H4 (cell line): ENCODE results near the gene PDLIM3. TPM values are rescaled to one million over a fixed set of nuclear protein-coding genes. Genes with fewer than 3 reads are reported as not detected.
"Not testable (repeated sequence)": the region's sequence is repeated elsewhere in the genome, so short reads cannot be mapped to it uniquely, and the experiment has no call there.

ENCODE experiments used
- DNase-seq: peaks from one replicate; pipeline ENCODE4 v3.0.0-alpha.2; 2015; ENCODE audit warnings: low spot score
- total RNA-seq: library from RNA; depleted of rRNA; stranded (reverse); fragments of >200 nt; shearing (Covaris generic); gene quantifications from 2 replicates; pipeline ENCODE4 v1.2.3, GENCODE V29; 2014; rRNA removed

Gene PDLIM3, protein sequence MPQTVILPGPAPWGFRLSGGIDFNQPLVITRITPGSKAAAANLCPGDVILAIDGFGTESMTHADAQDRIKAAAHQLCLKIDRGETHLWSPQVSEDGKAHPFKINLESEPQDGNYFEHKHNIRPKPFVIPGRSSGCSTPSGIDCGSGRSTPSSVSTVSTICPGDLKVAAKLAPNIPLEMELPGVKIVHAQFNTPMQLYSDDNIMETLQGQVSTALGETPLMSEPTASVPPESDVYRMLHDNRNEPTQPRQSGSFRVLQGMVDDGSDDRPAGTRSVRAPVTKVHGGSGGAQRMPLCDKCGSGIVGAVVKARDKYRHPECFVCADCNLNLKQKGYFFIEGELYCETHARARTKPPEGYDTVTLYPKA
- total RNA-seq, result 12.5 and 16.2 TPM in 2 replicates

DNA sequence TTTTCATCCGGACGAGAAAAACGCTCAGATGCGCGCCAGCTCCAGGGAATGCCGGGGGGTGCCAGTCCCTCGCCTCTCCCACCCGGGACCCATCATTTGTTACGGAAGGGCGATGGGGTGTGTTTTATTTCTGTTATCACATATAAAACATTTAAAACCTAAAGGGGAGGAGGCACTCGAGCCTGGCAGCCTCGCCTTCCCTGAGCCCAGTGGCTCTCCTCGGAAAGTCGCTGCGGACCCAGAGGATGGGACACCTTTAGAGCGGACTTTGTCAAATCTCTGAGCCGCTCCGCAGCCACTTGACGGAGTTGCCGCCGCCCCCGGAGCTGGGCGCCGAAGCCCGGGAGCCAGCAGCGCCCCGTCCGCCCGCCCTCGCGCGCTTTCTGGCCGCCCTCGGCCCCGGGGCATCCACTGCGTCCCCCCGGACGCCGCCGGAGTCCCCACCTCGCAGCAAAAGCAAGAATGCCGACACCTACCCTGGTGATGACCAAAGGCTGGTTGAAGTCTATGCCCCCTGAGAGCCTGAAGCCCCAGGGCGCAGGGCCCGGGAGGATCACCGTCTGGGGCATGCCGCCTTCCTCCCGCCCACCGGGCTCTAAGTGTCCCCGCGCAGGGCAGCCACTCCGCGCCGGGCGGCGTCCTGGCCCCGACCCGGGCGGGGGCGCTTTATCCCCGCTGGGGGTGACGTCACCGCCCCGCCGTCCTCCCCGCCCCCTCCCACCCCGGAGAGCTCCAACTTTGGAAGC, at the start of gene PDLIM3:
Gene PDLIM3, minus strand, starts transcription at position 642 of the 746 bp plus-strand sequence. Its CDS starts 73 bp downstream, at position 569.
- DNase-seq, result no peak

DNA sequence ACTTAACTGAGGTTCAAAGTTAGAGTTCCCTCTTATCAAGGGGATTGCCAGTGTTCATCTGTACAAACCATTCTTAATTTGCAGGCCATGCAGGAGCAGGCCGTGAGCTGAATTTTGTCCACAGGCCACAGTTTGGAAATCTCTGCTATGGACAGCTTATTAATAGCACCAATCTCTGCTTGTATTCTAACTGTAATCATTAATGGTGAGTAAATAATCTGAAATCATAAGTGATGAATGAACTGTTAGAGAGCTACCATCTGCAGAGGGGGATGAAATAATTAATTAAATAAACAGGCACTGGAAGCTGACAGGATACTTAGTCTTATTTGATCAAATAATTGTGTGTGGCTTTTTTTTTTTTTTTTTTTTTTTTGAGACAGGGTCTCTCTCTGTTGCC, 48.5 kb upstream of the PDLIM3 start:
- no peak for DNase-seq

DNA sequence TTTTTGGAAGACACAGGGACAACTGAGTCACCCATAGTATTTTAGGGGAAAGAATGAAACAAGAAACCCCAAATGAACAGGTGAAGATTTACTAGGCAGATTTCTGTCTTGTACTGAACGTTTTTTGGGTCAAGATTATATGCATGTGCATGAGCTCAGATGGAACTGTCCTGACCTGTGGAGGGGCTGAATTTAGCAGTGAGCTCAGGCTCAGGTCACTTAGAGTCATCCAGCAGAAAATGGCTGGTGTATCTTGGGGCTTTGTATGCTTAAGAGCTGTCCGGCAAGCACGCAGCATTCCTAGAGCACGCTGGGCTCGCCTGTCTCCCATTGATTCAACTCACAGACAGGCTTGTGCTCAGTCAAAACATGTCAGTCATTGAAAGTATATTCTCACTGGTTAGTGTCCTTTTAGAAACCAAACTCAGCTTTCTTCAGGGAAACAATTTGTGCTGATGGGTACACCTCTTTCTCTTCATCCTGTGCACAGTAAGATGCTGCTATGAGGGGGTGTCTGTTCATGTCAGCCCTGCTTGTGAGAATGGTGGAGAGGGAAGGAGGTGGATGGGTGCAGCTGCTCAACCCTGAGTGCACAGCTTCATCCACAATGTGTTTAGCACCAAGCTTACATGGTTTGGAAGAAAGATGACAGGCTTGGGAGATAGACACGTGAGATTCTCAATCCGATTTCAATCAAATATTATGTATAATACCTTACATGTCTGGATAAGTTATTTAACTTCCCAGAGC, 47.5 kb upstream of the PDLIM3 start:
- DNase-seq, result no peak

DNA sequence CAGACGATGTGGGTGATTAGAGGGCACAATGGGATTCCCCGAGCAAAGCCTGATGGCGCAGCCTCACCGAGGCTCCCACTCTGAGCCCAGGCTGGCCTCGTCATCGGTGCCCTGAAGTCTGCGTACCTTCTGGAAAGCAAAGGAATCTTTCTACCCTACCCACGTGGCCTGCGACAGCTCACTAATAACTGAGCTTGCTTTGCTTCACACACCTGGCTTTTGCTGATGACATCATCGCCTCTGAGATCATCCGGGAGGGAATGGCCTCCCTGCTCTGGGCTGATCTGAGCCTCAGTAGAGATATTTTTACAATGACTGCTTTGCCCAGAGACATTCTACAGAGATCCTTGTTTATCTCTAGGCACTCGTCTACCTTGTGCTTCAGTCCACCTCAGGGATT, 45.4 kb upstream of the PDLIM3 start:
- no peak for DNase-seq

DNA sequence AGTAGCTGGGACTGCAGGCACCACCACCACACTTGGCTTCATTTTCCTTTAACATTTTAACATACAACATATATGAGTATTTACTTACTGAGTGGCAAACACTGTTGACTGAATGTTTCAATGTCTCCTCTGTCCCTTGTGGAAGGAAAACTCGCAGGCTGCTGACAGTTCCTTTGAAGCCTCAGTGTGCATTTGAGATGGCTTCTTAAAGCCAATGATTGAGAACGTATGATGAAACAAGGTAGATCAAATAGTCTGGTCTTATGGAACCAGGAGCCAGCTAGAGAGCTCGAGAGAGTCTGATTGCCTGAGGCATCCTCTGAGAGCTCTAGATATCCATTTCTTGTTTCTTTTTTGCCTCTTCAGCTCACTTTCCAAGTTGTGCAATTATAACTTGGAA, 43.0 kb upstream of the PDLIM3 start:
- DNase-seq, result no peak

DNA sequence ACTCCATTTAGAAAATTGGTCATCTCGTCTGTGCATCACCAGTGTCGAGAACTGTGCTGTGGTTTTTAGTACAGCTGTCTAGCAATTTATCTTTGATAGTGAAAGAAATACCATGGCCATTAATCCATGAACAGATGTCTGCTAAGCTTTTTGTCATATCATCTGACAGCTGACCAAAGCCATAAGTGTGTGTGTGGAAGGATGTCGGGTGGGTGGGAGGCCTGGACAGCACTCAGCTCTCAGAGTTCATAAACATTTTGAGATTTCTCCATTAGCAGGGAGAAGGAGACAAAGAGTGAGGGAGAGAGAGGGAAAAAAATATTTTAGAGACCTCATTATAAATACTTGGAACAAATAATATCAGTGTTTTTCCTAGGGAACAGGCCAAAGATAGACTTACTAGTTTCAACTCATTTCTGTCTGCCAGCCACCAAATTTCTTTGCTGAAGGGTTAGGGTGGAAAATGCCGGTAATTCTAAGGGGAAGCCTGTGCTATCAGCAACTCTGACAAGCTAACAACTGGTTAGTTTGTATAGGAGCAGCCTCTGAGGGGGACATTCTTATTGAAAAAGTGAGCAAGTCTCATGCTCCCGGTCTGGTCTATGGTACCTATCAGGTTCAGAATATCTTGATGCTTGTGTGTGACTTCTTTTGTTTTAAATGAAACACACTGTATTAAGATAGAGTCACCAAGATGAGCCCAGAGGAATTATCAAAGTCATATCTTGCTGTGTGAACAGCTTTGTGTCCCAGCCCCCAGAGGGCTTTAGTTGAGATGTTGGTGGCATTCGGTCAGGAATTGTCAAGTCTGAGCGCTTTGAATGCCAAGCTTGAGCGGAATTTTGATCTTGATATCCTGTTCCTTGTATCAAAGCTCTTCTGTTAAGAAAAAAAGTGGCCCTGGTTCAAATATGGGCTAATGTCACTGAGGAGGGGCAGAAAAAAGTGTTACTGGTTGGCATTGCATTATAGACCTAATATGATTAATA, 41.9 kb upstream of the PDLIM3 start:
- no peak for DNase-seq

DNA sequence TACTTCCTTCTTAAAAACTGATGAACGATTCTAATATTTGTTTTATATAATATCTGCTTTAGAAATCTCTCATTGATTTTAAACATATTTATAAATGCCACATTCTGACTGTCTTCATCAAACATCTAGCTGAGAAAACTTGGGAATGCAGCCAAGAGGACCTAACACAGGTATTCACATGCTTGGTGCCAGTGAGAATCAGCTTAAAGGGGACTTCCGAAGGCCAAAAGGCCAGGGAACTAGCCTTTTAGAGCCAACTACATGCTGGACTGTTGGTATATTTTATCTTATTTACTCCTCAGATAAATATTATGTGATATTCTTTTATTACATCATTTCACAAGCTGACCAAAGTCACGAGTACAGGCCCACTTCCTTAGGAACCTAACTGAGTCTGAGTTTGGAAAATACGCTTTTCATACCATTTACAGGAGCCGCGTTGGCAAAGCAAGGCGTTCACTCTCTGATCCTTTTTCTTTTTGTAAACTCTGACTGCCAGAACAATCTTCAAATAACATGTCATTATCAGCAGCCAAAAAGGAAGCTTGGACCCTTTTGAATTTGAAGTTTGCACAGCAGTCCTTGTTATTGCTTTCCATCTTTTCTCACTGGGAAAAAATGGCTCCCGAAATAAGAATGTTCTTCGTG, 41.1 kb upstream of the PDLIM3 start:
- no peak for DNase-seq

DNA sequence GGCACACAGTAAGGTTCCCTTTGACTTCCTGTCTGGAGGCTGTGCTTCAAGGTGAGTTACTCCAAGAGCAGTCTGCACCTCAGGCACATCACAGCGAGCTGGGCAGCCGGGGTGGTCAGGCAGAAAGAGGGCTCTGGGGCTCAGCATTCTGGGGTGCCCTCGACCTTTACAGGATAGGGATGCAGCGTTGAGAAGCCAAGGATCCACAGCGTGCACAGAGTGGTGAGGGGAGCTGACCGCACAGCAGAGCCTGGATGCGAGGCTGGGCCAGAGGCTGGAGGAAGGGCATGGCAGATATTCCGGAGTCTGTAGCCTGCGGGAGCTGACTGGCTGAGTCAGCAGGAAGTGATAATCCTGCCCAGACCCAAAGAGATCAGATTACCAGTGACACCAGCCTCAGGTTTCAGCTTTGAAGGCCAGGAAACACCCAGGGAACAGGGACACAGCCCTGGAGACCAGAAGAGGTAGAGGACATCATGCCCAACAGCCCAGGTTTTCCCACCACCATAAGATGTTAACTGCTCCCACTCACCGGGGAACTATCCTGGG, 38.4 kb upstream of the PDLIM3 start:
- peak; percentile 90 for DNase-seq

DNA sequence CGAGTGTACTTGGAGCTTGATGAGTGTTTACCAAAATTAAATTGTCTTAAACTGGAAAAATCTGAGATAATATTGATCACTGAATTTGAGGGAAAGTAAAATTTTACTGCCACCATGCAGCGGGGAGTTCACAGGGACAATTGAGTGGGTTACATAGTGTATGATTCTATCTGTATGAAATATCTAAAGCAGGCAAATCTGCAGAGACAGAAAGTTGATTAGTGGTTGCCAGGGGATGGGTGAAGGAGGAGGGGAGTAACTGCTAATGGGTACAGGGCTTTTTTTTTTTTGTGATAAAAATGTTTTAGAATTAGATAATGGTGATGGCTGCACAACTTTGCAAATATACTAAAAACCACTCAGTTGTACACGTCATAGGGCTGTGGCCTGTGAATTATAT, 35.4 kb upstream of the PDLIM3 start:
- no peak for DNase-seq

DNA sequence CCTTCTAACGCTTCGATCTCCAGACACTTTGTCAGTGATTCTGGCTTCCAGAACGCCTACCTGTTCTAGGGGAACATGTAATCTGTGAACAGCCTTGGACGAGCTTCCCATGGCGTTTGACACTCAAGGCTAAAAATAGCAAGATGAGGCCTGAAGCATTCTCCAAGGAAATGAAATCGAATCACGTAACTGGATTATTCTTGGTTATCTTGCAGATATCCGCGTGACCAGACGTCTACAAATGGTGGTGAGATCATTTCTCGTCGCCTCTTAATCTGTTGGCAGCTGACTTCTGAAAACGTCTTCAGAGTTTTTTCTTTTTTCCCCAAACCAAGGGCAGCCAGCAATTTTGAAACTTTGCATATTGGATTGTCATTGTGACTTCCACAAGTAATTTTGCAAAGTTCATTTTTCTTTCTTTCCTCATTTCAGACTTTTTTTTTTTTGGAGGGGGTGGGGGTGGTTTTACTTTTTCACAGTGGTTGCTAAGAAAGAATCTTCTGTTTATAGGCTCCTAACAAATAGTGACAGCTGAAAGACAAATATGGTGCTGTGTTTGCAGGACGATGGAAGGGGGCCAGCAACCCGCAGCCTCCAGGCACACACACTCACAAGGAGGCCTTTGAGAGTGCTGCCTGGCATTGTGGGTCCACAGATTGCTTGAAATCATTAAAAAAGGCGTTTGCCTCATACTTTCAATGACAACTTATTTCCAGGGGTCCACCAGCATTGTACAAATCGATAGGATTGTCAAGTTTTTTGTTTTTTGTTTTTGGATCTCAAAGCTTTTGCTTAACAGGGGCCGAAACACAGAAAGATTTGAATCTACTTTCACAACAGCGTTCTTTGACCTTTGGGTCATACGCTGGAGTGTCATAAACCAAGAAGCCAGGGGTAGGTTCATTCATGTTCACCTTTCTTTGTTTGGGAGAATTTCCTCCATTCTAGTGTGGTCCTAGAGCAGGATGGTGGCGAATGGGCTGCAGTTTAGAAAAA, 32.4 kb upstream of the PDLIM3 start:
- DNase-seq, result peak; percentile 24

DNA sequence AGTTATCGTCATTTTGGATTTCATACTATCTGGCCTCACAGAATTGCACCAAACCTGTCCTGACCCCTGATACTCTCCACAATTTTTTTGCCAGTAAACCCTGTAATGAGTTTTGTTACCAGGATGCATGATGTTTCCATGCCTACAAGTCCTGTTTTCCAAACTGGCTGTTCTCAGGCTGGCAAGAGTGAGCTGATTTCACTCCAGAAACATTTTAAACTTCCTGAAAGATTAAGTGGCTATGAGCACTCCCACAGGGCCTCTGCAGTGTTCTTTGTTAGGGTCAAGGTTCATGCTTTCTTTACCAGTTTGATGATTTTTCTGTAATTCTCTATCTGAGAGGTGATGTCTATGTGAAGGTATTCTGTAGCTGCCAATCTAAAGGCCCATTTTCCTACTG, 31.7 kb upstream of the PDLIM3 start:
- DNase-seq, result no peak

DNA sequence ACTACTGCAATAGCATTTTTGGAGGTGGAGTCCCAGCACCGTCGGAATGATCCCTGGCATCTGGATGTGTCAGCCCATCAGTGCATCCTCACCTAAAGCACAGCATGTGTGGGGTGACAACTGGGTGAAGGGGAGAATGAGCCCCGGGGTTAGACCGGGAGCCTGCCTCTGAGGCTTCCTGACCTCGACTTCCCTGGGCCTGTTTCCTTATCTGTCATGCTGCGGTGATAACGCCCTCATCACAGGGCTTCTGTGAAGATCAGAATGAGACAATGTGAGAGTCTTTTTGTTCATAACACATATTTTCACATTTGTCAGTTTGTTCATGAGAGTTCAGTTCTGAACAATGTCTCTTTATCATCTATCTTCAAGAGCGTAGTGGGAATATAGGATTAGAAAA, 31.1 kb upstream of the PDLIM3 start:
- DNase-seq, result no peak

DNA sequence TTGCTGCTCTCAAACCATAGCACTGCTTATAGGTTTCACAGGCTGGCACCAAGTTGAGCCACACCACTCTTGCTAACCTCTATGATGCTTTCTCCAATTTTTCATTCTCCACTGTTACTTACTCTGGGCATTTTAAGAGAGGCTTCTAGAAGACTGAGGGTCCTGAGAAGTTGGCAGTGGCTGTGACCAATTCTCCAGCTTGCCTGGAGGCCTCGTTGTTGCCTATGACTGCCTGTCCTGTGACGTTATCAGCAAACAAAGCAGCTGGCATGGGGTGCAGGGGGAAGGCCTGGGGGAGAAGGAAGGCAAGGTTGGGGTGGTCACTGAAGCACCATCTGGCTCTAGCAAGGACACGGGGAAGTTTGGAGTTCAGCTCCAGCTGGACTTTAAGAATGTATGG, 30.4 kb upstream of the PDLIM3 start:
- DNase-seq, result no peak

DNA sequence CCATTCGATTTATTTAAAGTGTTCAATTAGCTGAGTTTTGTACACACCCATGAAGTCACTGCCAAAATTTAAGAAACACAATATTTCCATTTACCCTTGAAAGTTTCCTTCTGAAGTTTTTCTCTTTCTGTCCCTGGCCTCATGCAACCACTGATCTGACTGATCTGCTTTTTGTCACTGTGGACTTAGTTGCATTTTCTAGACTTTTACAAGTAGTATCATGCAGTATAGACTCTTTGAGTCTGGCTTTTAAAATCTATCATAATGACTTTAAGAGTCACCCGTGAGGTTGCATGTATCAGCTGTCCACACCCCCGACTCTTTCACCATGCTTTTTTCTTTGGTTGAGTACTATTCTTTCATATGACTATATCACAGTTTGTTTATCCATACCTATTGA, 29.0 kb upstream of the PDLIM3 start:
- no peak for DNase-seq

DNA sequence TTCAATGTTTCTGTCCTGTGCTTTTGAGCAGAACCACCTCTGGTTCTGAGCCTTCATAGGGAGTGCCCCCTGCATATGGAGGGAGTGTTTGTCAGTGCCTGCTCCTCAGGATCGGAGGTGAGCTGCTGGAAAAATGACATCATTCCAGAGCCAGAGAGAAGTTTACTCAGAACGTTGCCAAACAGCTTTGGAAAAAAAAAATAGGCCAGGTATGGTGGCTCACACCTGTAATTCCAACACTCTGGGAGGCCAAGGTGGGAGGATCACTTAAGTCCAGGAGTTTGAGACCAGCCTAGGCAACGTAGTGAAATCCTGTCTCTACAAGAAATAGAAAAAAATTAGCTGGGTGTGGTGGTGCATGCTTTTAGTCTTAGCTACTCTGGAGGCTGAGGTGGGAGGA, 27.2 kb upstream of the PDLIM3 start:
- no peak for DNase-seq

DNA sequence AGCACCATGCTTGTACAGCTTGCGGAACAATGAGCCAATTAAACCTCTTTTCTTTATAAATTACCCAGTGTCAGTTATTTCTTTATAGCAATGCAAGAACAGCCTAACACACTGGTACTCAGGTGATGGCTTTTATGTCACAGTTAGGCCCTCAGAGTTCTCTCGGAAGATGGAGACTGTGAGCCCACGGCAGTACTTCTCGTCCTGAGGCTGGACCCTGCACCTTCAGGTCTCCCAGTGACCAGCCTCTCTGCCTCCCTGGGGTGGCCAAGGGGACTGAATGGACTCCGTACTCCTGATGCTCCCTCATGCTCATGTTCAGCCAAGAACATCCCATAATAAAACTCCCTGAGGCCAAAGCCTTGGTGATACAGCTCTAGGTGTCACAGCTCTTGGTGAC, 25.0 kb upstream of the PDLIM3 start:
- DNase-seq, result no peak

DNA sequence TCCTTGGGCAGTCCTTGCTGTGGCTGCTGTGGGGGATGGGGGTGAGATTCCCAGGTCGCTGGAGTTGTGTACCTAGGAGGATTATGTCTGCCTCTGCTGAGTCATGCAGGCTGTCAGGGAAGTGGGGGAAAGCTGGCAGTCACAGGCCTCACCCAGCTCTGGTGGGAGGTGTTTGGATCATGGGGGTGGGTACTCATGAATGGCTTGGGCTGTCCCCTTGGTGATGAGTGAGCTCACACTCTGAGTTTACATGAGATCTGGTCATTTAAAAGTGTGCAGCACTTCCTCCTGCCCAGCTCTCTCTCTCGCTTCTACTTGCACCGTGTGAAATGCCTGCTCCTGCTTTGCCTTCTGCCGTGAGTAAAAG, 24.6 kb upstream of the PDLIM3 start:
- DNase-seq, result peak; percentile 91

DNA sequence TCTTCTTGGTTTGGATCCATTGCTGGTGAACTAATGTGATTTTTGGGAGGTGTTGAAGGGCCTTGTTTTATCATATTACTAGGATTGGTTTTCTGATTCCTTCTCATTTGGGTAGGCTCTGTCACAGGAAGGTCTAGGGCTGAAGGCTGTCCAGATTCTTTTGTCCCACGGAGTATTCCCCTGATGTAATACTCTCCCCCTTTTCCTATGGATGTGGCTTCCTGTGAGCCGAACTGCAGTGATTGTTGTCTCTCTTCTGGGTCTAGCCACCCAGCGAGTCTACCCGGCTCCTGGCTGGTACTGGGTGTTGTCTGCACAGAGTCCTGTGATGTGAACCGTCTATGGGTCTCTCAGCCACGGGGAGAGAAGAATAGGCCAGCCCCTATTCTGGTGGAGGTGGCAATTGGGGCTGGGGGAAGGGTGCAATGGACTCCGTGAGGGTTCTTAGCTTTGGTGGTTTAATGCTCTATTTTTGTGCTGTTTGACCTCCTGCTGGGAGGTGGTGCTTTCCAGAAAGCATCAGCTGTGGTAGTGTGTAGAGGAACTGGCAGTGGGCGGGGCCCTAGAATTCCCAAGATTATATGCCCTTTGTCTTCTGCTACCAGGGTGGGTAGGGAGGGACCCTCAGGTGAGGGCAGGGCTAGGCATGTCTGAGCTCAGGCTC, 24.1 kb upstream of the PDLIM3 start:
- DNase-seq, result not testable (repeated sequence)
